ENCODE results near the gene TTC23L. TPM values are rescaled to one million over a fixed set of nuclear protein-coding genes. Genes with fewer than 3 reads are reported as not detected.

The TTC23L gene
- total RNA-seq, 1 experiment from 2014 or later: 1.9 TPM

- POLR2A ChIA-PET: interaction anchor here (0.7 kb wide), 1 partner anchor 25 kb away, joined by 3 read pairs; the partner anchor contains the start of gene TTC23L
- Mint-ChIP-seq H3K27ac (peak overlapping the region; percentile 98), H3K36me3 (no peaks in the 10 kb centered on the region)
These were observed 25.0 kb downstream of the TTC23L start for GRCh38 chr5:34863946-34864345.

GRCh38 chr5:34865091-34865490 lies 26.1 kb downstream of the TTC23L start:
- POLR2A ChIA-PET: no interaction called here
- no peak for TF ChIP-seq CTCF (IDR thresholded peaks at IDR 0.05)
- TF ChIP-seq RORB (CRISPR knock-in tag; IDR thresholded peaks at IDR 0.05): no peak
- TF ChIP-seq, protein P1, sequence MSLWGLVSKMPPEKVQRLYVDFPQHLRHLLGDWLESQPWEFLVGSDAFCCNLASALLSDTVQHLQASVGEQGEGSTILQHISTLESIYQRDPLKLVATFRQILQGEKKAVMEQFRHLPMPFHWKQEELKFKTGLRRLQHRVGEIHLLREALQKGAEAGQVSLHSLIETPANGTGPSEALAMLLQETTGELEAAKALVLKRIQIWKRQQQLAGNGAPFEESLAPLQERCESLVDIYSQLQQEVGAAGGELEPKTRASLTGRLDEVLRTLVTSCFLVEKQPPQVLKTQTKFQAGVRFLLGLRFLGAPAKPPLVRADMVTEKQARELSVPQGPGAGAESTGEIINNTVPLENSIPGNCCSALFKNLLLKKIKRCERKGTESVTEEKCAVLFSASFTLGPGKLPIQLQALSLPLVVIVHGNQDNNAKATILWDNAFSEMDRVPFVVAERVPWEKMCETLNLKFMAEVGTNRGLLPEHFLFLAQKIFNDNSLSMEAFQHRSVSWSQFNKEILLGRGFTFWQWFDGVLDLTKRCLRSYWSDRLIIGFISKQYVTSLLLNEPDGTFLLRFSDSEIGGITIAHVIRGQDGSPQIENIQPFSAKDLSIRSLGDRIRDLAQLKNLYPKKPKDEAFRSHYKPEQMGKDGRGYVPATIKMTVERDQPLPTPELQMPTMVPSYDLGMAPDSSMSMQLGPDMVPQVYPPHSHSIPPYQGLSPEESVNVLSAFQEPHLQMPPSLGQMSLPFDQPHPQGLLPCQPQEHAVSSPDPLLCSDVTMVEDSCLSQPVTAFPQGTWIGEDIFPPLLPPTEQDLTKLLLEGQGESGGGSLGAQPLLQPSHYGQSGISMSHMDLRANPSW (CRISPR knock-in tag; conservative IDR thresholded peaks at IDR 0.05; ENCODE audit: low read depth): no peak
- Mint-ChIP-seq H3K4me3 (peak overlapping the region; percentile 25), H3K36me3 (no peaks in the 10 kb centered on the region), H3K9me3 (no peaks in the 10 kb centered on the region), H3K27ac (peak overlapping the region; percentile 98), H3K27me3 (ENCODE audit: low read depth) (no peaks in the 10 kb centered on the region; the same call in 1 of the 2 replicates), H3K4me1 (peaks cover 69% of the 10 kb centered on the region)
- DNase-seq (ENCODE audit: low spot score) (no peak), ATAC-seq (no peak)
- CTCF ChIA-PET: interaction anchor here (0.5 to 1.6 kb wide), 2 partner anchors 138 to 930 kb away, joined by 4 to 5 read pairs; no protein-coding TSS in a partner anchor

More at GRCh38 chr5:34863946-34864345, 25.0 kb downstream of the TTC23L start:
- CTCF ChIA-PET: interaction anchor here (0.8 to 1.6 kb wide), 2 partner anchors 32 to 139 kb away, joined by 3 to 5 read pairs; no protein-coding TSS in a partner anchor
- DNase-seq (ENCODE audit: low spot score): no peak
- H3K4me1 Mint-ChIP-seq: peaks cover 74% of the 10 kb centered on the region
- peak overlapping the region; percentile 43 for H3K4me3 Mint-ChIP-seq
- H3K27me3 Mint-ChIP-seq (ENCODE audit: low read depth): no peaks in the 10 kb centered on the region; the same call in 1 of the 2 replicates
- TF ChIP-seq ETV6 (CRISPR knock-in tag; IDR thresholded peaks at IDR 0.05) (0 out of 2 replicates have a peak, but pooled peaks have one; percentile 50), ZBTB21 (CRISPR knock-in tag; IDR thresholded peaks at IDR 0.05; ENCODE audit: borderline replicate concordance) (no peak)
- no peaks in the 10 kb centered on the region for H3K9me3 Mint-ChIP-seq
- ATAC-seq: peak; percentile 91

DNA sequence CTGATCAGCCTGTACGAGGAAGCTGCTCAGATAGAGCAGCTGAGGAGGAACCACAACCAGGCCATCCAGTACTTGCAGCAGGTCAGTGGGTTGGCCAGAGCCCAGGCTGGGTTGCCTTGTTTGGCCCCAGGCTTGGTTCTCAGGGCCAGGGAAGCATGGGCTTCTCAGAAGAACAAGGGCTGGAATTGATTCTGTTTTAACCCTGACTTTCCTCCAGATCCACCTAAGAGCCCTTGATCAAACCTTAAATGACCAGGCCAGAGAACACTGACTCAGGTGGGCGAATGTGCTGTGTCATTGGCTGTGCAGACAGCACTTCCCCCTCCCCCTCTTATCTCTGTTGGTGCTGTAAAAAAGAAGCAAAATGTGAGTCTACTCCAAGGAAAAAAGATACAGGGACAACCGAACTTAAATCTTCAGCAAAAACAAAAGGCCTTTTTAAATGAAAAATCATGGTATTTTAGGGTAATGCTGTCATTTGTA lies 28.1 kb downstream of the TTC23L start:
- H3K9me3 Mint-ChIP-seq: no peaks in the 10 kb centered on the region
- peaks cover 57% of the 10 kb centered on the region for H3K4me1 Mint-ChIP-seq
- no peaks in the 10 kb centered on the region; the same call in 1 of the 2 replicates for H3K27me3 Mint-ChIP-seq (ENCODE audit: low read depth)
- H3K4me3 Mint-ChIP-seq: no peak overlapping the region
- ChIA-PET POLR2A (no interaction called here), CTCF (no interaction called here)
- ATAC-seq: peak; percentile 11; the same call in 1 of the 2 replicates
- DNase-seq (ENCODE audit: low spot score): no peak
- peak overlapping the region; percentile 40 for H3K27ac Mint-ChIP-seq
- no peaks in the 10 kb centered on the region; the same call in 1 of the 2 replicates for H3K36me3 Mint-ChIP-seq
- TF ChIP-seq ZNF532 (CRISPR knock-in tag; IDR thresholded peaks at IDR 0.05; ENCODE audit: borderline replicate concordance): no peak
- TF ChIP-seq NR3C1 (CRISPR knock-in tag; conservative IDR thresholded peaks at IDR 0.05; ENCODE audit: low read depth): no peak
- TF ChIP-seq, protein P2, sequence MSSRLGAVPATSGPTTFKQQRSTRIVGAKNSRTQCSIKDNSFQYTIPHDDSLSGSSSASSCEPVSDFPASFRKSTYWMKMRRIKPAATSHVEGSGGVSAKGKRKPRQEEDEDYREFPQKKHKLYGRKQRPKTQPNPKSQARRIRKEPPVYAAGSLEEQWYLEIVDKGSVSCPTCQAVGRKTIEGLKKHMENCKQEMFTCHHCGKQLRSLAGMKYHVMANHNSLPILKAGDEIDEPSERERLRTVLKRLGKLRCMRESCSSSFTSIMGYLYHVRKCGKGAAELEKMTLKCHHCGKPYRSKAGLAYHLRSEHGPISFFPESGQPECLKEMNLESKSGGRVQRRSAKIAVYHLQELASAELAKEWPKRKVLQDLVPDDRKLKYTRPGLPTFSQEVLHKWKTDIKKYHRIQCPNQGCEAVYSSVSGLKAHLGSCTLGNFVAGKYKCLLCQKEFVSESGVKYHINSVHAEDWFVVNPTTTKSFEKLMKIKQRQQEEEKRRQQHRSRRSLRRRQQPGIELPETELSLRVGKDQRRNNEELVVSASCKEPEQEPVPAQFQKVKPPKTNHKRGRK (CRISPR knock-in tag; IDR thresholded peaks at IDR 0.05; ENCODE audit: borderline replicate concordance): no peak
- no peak for TF ChIP-seq FOXK1 (CRISPR knock-in tag; IDR thresholded peaks at IDR 0.05)
- no peak for TF ChIP-seq ZNF263 (CRISPR knock-in tag; IDR thresholded peaks at IDR 0.05; ENCODE audit: low read depth)
- TF ChIP-seq IRF2 (CRISPR knock-in tag; IDR thresholded peaks at IDR 0.05; ENCODE audit: borderline replicate concordance, low read depth): no peak
- TF ChIP-seq HMGA2 (CRISPR knock-in tag; IDR thresholded peaks at IDR 0.05): no peak
- TF ChIP-seq SMAD4 (CRISPR knock-in tag; IDR thresholded peaks at IDR 0.05): no peak
- TF ChIP-seq ZNF219 (CRISPR knock-in tag; IDR thresholded peaks at IDR 0.05; ENCODE audit: borderline replicate concordance): no peak
- TF ChIP-seq, protein P1 (CRISPR knock-in tag; conservative IDR thresholded peaks at IDR 0.05; ENCODE audit: low read depth): no peak
- no peak for TF ChIP-seq MLX (CRISPR knock-in tag; IDR thresholded peaks at IDR 0.05)
